ENCODE results near the gene RANGAP1.

RANGAP1 gene

DNA sequence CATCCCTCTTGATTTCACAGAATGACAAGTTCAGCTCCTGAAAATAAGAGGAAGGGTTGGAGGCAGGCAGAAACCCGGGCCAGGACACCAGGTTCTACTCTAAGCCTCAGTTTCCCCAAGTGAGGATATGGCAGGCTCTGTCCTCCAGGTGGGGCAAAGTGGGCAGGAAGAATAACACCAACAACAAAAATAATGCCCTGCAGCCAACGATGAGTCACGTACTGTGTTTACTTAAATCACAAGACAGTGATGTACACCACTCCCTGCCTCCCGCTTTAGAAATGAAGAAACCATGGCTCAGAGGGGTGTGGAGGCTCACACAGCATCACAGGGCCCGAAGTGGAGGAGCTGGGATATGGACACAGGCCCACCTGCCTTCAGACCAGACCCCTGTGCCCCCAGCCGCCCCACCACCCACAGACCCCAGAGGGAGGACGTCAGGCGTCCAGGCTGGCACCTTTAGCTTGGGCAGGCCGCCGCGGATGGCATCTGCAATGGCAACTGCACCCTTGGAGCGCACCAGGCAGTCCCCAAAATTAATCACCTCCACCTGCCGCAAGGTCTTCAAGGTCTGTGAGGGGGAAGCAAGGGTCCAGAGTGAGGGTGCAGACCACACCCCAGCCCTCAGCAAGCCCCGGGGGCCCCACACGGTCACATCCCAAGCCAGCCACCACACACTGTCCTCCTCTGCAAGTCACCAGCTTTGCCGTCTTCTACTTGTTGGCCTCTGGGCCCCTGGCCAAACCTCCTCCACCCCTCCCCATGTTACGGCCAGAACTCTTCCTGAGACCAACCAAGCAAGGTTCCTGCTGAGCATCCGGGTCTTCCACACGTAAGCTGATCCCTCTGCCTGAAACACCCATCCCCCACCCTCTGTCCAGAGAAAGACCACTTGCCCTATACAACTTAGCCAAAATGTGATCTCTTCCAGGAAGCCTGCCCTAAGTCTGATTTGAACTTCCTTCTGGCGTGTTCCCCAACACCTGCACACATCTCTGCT lies 29.4 kb downstream of the RANGAP1 start:
- no peak for DNase-seq

DNA sequence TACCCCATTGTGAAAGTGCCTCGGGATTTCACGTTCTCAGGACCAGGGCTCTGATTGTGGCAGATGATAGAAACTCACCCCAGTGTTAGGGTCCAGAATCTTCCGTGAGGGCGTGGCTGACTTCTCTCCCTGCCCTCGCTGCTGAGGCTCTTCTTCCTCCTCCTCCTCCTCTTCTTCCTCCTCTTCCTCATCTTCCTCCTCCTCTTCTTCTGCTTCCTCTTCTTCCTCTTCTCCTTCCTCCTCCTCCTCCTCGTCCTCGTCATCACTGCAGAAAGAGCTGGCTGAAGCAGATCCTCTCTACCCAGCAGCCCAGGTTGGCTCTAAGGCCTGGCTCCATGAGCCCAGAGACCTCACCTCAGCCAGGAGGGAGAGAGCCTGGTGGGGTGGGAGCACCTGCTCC lies 31.8 kb downstream of the RANGAP1 start:
- no peak for DNase-seq

DNA sequence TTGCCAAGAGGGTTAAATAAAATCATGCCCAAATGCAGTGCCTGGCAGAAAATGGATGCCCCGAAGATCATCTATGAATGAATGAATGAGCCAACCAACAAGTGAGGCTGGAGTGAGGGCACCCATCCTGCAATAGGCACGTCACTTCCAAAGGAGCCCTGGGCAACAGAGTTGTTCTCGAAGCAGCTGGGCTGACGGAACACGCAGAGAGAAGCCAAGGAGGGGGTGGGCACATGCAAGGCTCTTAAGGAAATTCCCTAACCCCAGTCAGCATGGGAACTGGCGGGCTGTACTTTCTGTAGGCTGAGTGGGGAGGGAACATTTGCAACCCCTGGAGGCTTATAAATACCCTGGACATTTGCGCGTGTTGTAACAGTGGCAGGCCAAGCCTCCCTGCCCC lies 33.6 kb downstream of the RANGAP1 start:
- no peak for DNase-seq

DNA sequence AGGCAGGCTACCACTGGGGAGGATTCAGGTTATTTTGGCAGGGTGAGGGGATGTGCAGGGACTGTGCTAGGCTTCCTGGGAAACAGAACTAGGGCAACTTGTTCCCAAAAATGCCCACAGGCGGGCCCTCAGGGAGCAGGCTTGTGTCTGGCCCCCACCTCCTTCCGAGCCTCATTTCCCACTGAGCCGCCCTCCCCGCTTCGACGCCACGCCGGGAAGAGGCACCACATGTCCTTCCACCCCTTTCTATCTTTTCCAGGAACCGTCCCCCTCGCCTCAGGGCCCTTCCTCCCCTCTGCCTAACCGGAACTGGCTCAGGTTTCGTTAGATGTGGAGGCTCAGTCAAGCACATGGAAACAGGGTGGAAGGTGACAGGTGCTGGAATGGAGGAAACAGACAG lies 35.9 kb downstream of the RANGAP1 start:
- DNase-seq = no peak

DNA sequence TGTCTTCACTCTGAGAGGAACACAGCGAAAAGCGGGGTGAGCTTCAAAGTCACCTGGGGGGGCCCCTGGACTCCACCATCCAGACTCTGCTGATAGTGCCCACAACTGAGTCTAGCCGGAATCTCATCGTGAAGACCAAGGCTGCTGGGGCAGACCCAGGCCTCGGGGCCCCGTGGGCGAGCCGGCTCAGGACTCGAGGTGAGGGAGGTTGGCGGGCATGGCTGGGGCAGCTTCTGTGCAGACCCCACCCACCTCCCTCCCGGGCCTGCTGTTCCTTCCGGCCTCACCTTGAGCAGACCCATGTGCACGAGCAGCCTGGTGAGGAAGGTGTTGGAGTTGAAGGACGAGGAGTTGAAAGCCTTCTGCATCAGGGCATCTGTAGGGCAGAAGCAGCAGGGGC lies 36.5 kb downstream of the RANGAP1 start:
- DNase-seq = no peak

DNA sequence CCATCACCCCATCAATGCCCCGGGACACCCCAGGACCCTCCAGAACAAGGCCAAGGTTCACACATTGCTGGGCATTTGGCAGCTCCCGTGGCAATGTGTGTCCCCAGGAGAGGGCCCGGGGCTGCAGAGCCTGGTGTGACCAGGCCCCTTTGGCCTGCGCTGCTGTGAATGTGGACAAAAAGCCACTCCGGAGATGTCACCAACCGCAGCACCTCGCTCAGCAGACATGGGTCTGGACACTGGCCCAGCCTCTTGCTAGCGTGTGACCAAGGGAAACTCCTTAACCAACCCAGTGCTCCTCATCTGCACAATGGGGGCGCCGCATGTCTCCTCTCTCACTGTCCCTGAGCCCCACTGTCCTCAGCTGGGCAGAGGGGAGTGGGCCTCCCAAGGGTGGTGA lies 37.2 kb downstream of the RANGAP1 start:
- DNase-seq = no peak

DNA sequence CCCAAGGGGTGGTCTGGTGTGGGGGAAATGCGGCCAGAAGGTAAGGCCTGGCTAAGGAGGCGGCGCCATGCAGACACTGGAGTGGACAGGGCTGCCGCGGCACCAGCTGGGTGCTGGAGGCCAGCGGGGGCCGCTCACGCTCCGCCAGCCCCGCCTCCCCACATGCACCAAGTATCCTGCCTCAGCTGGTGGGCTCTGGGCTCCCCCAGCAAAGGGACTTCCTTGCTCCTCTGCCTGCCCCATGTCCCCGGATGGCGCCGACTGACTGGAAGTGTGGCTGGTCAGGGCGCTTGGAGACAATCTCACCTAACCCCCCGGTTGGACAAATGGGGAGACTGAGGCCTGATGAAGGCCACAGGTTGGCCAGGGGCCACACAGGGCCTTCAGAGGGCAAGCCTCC lies 37.7 kb downstream of the RANGAP1 start:
- no peak for DNase-seq

DNA sequence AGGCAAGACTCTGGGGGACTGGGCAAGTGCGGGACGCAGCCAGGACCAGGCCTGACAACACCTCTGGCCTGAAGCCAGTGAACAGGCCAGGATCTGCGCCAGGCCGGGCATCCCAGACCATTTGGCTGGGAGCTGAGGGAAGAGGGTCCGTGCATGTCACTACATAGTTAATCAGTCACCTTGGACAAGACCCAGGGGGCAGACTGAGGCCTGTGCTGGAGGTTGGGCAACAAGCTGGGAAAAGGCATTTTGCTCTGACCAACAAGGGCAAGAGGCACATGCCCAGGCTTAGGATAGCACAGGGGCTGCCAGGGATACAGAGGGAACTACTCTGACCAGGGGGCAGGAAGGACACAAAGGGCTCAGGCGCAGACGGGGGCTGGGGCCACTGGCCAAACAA lies 38.3 kb downstream of the RANGAP1 start:
- DNase-seq = no peak

DNA sequence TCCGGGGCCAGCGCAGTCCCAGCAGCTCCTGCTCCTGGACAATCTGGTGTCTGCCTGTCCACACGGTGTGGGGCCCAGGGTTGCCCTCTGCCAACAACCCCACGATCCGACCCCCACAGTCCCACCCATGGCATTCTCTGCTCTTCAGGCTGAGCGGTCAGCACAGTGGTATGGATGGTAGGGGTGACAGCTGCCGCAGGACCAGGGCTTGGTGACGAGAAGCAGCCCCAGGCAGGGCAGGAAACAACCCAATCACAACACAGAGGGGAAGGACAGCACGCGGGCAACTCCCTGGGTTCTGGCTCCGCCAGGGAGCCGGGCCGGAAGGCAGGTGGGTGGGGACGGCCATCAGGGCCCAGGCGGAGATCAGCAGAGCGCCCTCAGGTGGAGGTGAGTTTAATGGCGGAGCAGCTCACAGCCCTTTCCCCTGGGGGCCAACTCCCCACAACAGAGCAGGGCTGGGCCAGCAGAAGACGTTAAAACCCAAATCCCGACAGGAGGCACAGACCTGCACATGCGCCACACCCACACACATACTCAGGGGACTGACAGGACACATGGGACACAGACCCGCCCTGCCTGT lies 40.0 kb downstream of the RANGAP1 start:
- DNase-seq = no peak

DNA sequence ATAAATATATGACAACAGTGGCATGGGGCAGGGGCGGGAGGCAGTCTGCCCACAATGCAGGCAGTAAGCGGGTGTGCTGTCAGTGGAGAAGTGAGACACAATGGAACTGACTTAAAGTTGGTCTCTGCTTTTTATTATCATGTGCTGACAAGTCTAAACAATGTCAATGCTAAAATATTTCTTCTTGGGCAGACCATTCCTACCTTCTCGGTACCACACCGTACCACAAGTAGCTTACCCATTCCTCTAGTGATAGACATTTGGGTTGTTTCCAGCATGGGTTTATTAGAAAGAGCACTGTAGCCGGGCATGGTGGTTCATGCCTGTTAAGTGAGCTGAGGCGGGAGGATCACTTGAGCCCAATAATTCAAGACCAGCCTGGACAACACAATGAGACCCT lies 42.6 kb downstream of the RANGAP1 start:
- DNase-seq = no peak

DNA sequence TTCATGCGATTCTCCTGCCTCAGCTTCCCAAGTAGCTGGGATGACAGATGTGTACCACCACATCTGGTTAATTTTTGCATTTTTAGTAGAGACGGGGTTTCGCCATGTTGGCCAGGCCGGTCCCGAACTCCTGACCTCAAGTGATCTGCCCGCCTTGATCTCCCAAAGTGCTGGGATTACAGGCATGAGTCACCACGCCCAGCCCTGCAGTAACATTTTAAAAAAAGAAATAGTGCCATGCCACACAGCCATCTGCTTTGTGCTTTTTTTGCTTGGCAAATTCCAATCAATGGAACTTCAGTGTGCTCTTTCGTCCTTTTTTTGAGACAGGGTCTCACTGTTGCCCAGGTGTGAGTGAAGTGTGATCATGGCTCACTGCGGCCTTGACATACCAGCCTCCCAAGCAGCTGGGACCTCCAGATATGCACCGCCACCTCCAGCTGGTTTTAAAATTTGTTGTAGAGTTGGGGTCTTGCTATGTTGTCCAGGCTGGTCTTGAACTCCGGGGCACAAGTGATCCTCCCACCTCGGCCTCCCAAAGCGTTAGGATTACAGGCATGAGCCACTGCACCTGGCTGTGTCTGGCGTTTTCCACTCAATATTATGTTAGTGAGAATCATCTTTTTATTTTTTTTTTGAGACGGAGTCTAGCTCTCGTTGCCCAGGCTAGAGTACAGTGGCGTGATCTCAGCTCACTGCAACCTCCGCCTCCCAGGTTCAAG lies 43.4 kb downstream of the RANGAP1 start:
- no peak for DNase-seq

DNA sequence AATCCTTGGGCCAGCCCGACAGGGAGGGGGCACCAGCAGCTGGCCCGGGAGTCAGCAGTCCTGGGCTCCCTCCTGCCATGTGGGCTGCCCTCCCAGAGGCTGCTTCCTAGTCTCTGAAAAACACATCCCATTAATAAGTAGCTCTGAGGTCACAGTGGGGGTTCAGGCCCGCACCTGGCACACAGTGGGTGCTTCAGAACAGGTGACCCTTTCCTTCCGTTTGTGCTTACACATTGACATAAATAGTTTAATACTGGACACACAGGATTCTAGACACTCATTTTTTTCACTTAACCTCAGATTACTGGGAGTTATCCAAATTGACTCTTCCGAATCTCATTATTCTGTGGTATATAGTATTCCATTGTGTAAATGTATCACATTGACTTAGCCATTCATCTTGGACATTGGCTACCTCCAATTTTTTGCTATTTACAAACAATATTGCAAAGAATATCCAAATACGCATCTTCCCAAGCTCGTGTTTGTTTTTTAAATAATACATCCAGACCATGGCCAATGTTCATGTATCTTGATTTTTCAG lies 44.8 kb downstream of the RANGAP1 start:
- DNase-seq = no peak

DNA sequence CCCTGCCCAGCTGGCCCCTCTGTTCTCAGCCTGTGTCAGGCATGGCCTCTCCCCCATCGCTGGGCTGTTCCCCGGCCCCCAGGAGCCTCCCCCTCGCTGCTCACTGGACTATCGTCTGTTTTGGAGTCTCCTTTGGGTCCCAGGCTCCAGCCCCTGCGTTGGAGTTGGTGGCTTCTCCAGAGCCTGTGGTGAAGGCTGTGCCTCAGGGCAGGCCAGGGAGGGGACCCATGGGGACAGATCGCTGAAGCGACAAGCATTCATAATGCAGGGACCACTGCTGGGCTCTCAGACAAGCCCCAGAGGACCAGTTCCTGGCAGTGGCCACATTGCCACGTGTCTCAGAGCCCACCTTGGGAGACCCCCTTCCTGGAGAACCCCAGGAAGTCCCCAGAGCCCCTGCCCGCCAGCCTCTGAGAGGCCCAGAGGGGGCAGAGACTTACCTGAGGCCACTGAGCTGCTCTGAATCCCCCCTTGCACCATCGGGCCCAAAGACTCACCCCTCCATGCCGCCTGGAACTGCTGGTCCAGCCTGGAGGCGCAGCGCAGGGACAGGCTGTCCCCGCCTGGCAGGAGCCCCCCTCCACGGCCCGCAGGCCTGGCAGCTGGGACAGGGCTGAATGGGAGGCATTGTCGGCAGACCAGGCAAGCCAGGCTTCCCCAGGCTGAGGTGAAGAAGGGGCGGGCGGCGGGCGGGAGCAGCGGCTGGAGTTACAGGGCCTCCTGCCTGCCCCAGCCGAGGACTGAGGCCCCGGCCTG lies 45.4 kb downstream of the RANGAP1 start, which contains the start of gene CHADL:
TSS of gene CHADL (minus strand) at position 555 of the 756 bp plus-strand sequence. CDS start at position 505, 50 bp downstream.
- no peak for DNase-seq

DNA sequence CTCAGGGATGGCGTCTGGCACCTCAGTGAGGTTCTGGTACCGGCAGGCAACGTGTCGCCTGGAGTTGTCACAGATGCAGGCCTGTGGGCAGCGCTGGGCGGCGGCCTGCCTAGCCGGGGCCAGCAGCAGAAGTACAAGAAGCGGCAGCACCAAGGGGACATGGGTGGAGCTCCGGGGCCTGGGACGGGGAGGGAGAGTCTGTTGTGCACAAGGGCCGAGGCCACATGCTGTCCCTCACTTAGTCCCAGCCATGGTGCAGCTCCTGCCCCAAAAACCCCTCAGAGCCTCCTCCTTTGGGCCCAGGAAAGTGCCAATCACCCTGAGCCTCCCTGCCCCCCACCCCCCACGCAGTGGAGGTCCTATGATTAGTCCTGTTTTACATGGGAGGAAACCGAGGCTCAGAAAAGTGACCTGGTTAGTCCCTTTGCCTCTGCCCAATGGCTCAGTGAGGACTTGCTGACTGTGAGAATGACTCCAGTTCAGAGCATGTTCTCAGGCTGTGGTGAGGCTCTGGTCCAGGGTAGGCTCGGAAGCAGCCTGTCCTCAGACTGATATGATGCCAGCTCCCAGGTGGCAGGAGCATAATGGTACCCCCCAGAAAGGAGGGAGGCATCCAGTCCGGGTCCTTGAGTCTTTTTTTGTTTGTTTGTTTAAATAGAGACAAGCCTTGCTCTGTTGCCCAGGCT lies 46.4 kb downstream of the RANGAP1 start:
- no peak for DNase-seq

DNA sequence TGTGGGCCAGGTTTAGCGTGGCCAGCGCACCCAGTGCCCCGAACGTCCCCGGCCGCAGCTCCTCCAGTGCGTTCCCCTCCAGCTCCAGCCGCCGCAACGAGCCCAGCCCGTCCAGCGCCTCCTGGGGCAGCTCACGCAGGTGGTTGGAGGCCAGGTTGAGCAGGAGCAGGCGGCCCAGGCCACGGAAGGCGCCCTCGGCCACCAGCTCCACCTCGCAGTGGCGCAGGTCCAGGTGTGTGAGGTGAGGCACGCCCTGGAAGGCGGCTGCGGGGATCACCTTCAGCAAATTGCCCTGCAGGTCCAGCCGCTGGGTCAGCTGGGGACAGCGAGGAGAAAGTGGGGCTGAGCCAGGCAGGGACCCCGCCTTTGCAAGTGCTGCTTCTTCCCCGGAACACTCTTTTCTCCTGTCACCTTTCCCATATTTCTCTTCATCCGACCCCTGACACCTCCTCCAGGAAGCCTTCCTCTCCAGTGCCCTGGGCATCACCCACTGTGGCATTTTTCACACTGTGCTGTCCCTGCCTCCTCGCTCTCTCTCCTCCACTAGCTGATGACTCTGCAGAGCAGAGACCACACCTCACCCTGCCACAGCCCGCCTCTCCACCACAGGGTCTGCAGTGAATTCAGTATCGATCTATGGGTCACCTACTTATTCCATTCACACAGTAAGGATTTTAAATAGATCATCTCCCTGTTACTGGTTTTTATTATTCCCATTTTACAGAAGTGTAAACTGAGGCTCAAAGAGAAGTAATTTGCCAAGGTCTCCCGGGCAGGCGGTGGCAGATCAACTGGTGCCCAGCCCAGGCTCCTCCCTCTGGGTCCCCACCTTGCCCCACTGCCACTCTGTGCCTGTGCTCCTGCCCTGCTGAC lies 47.2 kb downstream of the RANGAP1 start:
- DNase-seq = no peak

DNA sequence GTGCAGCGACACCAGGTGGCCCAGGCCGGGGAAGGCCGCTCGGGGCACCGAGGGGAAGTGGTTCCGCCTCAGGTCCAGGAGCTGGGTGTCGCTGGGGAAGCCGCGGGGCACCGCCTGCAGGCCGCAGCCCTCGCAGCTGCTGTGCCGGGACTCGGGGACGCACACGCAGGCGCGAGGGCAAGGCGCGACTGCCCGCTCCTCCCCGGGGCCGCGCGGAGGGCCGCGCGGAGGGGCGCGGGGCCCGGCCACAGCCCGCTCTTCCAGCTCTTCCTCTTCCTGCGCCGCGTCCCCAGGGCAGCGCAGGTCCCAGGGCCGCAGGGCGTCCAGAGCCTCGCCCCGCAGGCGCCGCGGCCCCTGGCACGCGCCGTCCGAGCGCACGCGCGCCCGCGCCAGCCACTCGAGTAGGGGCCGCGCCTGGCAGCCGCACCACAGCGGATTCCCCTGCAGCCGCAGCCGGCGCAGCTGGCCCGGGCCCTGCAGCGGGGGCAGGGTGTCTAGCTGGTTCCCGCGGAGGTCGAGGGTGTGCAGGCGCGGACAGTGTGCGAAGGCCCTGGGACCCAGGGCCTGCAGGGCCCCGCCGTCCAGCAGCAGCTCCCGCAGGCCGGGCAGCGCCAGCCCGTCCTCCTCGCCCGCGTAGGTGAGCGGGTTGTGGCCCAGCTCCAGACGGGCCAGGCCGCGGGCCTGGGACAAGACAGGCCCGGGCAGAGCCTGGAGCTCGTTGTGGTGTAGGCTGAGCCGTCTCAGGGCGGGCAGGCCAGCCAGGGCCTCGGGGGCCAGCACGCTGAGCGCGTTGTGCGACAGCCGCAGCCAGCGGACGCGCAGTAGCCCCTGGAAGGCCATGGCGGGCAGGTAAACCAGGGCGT lies 48.0 kb downstream of the RANGAP1 start:
- peak; percentile 41 to 51 for DNase-seq

DNA sequence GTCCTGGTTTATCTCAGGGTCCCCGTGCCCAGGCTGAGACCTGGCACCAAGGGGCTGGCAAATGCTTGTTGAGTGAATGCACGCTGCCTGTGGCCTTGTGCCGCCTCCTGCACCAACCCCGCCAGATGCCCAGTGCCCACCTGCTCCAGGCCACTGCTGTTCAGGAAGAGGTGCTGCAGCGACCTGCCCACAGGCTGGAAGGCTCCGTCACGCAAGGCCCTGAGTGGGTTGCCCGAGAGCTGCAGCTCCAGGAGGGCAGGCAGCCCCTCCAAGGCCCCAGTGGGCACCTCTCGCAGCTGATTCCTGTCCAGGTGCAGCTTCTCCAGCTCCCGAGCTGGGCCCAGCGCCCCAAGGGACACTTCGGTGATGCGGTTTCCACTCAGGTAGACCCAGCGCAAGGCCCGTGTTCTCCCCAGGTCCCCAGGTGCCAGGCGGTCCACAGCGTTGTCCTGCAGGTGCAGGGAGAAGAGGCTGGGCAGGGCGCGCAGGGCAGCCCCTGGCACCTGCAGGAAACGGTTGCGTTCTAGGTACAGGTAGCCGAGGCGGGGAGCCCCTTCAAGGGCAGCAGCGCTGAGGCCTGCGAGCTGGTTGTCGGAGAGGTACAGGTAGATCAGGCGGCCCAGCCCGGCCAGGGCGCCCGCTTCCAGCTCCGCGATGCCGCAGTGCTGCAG lies 48.8 kb downstream of the RANGAP1 start:
- no peak for DNase-seq

DNA sequence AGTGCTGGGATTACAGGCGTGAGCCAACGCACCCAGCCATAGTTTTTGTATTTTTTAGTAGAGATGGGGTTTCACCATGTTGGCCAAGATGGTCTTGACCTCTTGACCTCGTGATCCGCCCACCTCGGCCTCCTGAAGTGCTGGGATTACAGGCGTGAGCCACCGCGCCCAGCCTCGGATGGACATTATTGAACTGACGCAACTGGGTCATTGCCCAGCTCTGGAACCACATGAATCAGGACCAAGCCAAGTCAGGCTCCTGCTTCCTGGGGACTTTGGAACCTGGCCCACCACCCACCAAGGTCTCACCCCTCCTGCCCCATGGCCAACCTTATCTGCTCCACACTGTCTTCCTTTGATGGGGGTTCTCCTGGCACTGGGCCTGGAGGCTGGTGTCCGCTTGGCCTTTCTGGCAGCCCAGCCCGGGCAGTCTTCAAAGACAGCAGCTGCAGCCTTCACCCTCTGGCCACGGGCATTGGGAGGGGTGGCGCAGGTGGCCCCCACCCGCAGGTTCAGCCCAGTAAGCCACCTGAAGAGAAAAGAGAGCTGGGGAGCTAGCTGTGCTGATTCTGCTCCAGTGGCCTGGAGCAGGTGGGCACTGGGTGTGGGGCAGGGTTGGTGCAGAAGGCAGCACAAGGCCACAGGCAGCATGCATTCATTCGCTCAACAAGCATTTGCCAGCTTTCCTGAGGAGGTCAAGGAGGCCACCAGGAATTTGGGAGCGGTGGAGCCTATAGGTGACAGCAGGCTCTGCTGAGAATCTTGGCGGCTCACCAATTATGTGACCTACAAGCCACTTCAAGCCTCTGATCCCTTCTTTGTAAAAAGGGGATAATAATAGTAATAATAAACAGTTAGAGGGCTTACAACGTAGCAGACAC lies 50.9 kb downstream of the RANGAP1 start:
- no peak for DNase-seq
